ENCODE data around the gene CHST7.
"Not testable (repeated sequence)": the region's sequence is repeated elsewhere in the genome, so short reads cannot be mapped to it uniquely, and the experiment has no call there.

The CHST7 gene, protein sequence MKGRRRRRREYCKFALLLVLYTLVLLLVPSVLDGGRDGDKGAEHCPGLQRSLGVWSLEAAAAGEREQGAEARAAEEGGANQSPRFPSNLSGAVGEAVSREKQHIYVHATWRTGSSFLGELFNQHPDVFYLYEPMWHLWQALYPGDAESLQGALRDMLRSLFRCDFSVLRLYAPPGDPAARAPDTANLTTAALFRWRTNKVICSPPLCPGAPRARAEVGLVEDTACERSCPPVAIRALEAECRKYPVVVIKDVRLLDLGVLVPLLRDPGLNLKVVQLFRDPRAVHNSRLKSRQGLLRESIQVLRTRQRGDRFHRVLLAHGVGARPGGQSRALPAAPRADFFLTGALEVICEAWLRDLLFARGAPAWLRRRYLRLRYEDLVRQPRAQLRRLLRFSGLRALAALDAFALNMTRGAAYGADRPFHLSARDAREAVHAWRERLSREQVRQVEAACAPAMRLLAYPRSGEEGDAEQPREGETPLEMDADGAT

DNA sequence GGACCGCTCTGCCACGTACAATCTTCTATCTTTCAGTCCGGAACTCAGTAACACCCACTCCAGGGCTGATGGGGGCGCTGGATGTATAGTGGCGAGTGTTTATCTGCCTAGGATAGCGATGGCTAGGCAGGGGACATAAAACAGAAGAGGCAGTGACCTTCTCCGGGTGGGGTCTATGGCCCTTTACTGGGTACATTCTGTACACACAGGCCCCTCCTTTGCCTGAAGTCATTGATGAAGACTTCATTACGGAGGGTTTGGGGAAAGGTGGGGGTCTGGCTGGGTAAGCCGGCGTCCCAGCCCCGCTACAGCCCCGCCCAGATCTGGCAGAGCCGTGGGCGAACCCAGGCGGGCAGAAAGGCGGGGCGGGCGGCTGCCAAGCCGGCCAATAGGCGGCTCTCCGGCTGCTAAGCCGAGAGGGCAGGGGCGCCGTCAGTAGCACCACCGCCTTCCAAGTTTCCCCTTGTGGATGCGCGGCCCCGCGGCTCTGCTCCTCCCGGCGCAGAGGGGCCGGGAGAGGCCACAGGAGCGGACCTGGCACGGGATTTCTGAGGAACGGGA, at the start of gene CHST7:
TSS of gene CHST7 (plus strand) at position 435 of the 561 bp plus-strand sequence. CDS start 167 bp downstream, outside the sequence.
- DNase-seq (ENCODE audit: low read depth in 2 of 2), result peak; percentile 45 to 51

DNA sequence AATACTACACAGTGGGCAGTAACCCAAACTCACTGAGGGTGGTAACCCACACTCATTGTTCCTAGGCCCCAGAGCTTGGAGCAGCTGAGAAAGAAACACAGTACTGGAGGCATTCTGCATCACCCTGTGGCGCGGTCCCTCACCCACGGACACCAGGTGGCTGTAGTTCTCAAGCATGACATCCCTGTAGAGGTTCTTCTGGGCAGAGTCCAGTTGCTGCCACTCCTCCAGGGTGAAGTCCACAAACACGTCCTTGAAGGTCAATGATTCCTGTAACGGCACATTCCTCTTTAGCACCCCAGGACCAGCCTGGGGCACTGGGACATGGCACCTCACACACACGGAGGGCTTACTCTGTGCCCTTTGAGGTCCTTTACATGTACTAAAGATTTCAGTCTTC, 44.9 kb upstream of the CHST7 start:
- not testable (repeated sequence) for DNase-seq (ENCODE audit: low read depth in 2 of 2)

DNA sequence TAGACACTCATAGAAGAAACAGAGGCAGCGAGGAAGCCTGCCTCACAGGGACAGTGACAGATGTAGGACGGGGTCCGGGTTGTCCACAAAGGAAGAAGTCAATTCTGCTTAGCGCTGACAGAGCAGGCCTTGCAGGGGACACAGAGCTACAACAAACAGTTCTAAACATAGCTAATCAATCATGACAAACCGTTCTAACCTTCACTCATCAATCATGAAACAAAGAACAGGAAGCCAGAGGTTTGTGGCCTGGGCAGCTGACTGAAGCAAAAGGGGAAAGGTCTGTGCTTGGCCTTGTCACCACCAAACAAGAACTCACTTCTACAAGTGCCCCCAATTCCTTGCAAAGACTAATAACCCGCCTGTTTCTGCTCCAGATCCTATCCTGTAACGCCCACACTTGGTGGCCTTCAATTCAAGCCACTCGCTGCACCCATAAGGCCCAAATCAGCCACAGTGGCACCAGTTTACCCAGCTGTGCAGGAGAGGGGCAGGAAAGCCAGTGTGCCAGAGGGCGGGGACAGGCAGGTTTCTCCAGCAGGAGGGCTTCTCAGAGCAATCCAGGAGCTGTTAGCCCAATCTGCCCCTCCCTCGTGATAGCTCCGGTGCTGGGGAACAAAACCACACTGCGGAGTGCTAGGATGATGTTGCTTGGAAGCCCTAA, 43.7 kb upstream of the CHST7 start:
- DNase-seq (ENCODE audit: low read depth in 2 of 2), result not testable (repeated sequence)

DNA sequence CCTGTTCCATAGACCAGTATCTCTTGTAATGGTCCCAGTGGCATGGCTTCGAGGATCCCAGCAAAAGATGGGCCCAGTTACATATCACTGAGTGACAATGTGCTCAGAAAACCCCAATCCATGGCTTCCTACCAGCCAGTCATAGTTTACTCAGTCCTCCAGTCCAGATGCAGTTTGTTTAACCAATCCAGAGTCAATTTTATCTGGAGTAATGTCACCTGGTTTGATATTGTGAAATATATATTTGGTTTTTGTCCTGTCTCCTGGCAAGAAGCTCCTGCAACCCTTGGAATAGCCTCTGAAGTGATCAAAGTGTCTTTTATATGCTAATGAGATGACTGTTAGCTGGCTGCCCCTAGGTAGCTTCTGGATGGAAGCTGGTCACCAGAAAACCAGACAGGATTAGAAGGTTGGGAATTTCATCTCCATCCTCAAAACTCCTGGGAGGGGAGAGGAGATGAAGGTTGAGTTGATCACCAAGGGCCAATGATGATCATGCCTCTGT, 43.1 kb upstream of the CHST7 start:
- not testable (repeated sequence) for DNase-seq (ENCODE audit: low read depth in 2 of 2)

DNA sequence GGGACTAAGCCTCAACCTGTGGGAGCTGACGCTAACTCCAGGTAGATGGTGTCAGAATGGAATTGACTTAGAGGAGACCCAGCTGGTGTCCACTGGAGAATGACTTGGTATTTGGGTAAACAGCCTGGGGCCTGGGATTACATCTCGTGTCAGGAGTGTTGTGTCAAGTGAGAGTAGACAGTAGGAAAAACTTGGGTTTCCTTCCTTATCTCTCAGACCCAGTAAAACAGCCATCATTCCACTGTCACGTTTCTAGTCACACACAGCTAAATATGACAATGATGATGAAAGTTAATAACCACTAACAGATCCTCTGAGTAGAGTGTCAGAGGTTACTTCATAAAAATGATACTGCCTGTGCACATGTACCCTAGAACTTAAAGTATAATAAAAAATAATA, 42.1 kb upstream of the CHST7 start:
- DNase-seq (ENCODE audit: low read depth in 2 of 2), result no peak

DNA sequence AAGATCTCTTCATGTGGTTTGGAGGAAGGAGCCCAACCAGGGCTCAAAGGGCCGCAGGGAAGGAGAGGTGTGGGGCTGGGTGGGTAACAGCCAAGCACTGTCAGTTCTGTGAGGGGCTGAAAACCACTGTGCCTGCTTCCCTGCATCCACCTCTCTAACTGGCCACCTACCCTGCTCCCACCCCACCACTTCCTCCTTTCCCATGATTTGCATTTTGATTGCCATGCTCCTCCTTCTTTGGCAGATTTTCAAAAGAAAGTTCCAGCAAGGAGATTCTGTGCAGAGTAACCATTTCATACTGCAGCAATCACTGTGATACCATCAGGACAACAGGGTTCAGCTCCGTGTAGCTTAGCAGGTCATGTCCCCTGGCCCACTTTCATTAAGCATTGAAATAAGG, 30.1 kb upstream of the CHST7 start:
- no peak for DNase-seq (ENCODE audit: low read depth in 2 of 2)

DNA sequence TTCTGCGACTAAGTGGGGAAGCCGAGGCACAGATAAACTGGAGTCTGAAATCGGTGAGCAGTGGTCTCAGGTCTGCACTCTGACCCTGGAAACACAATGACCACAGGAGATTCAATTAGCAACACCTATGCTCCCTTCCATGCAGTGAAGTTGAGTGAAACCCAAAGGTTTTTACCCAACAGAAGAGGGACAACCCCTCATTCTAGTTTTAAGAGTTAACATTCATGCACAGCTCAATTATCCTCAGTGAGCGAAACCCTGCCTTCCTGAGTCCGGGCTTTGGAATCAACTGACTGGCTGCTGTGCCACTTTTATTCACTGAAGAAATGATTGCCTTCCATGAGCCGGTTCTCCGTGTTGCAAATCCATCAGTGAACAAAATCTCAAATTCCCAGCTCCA, 29.0 kb upstream of the CHST7 start:
- DNase-seq (ENCODE audit: low read depth in 2 of 2), result not testable (repeated sequence)

DNA sequence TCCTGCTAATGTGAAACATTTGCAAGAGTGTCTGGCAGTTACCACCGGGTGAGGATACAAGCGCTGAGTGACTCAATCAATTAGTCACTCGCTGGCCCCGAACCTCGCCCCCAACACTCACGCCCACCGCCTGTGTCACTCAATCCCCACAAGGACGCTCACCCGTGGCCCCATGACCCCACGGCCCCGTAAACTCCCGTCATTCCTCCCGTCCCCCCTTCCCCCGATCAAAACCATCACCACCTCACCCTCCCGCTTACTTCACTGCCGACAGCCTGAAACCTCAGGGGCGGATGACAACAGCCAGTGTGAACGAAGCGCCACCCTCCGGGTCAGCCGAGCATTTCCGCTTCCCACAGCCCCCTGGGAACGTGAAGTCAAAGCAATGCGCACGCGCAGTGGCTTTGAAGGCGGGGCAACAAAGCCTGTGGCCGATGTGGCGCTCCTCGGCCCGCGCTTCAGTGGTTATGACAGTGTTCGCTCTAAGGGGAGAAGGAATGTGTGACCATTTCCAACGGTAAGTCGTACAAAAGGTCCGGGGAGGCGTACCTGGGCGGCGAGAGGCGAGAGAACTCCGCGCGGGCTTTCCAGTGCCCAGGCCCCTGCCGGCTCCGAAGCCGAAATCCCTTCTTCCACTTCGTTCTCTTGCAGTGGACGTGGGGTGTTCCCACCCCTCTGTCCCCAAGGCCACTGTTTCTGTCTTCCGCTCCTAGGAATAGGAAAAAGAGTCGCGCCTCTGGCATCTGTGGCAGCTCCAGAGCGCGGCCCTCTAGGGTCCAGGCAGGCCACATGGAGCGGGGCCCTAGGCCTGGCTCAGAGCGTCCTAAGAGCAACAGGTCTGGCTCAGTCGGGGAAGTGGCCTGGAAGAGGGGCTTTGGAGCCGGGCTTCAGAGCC, 28.2 kb upstream of the CHST7 start, which contains the start of gene ZNF674:
TSS of gene ZNF674 (minus strand) at position 311 of the 895 bp plus-strand sequence. CDS start 3,334 bp downstream, outside the sequence.
- DNase-seq (ENCODE audit: low read depth in 2 of 2), result peak; percentile 86 to 88

DNA sequence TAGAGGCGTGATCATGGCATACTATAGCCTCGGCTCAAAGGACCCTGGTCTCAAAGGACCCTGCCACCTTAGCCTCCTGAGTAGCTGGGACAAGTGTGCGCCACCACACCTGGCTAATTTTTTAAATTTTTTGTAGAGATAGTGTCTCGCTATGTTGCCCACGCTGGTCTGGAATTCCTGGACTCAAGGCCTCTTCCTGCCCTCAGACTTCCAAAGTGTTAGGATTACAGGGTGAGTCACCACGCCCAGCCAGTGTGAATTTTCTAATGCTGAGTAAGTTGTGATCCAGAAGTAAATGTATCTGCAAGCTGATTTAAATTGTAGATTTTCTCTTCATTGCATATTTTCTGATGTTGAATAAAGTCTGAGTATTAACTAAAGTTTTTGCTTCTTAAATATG, 25.7 kb upstream of the CHST7 start:
- DNase-seq (ENCODE audit: low read depth in 2 of 2), result no peak

DNA sequence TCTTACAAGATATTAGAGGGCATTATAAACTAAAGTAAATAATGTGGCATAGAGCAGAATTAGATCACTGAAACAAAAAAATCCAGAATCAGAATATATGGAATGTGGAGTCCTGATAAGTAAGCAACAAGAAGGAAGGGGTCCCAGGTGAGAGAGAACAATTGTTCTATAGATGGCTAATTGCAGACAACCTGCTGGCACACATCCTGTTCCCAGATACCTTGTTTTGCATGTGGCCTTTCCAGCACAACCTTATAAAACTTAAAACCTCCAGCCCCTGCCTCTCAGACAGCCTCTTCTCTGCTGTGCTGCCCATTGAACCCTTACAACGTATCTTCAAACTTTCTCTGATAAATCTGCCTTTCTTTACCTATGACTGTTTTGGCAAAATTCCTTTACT, 23.7 kb upstream of the CHST7 start:
- no peak for DNase-seq (ENCODE audit: low read depth in 2 of 2)

DNA sequence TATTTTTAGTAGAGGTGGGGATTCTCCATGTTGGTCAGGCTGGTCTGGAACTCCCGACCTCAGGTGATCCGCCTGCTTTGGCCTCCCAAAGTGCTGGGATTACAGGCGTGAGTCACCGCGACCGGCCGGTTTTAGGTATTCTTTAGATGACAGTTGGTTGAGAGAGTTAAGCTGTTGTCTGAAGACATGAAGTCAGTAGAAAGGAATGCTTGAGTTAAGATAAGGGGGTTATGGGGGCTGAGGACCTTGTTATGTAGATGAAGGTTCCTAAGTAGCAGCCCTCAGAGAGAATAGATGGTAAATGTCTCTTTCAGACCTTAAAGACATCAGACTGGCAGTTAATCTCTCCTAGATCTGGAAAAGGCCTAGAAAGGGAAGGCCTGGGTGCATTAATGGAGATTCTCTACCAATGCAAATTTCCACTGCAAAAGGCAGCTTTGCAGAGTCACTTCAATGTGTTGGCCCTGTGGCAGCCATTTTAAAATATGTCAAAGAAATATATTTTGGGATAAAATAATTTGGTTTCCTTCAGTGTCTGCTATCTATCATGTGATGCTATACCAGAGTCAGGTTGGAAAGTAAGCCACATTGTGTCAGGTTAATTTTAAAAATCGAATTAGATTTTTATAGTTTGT, 22.0 kb upstream of the CHST7 start:
- no peak for DNase-seq (ENCODE audit: low read depth in 2 of 2)

DNA sequence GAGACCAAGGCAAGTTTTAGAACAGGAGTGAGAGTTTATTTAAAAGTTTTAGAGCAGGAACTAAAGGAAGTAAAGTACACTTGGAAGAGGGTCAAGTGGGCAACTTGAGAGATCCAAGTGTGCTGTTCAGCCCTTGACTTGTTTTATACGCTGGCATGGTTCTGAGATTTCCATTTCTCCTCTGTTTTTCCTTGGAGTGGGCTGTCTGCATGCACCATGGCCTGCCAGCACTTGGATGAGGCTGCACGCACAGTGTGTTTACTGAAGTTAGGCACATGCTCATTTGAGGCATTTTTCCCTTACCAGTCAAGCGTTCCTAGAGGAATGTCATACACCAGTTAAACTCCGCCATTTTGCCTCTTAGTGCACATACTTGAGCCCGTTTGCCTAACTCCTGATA, 19.6 kb upstream of the CHST7 start:
- no peak for DNase-seq (ENCODE audit: low read depth in 2 of 2)

DNA sequence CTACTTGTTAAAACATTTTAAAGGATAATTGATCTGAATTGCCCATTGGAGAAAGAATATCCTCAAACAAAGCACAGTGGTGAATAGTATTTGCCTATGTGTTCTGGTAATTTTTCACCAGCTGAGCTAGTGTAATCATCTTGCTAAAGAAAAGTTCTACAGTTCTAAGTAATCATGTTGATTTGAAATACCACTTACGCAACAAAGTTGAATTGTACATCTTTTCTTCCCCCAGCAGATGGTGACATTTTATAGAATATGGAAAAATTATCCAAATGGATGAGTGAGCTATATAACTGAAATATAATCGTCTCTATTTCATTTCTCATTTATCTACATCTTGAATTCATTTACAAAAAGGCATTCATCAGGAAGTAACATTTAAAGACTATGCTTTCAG, 18.6 kb upstream of the CHST7 start:
- no peak for DNase-seq (ENCODE audit: low read depth in 2 of 2)

DNA sequence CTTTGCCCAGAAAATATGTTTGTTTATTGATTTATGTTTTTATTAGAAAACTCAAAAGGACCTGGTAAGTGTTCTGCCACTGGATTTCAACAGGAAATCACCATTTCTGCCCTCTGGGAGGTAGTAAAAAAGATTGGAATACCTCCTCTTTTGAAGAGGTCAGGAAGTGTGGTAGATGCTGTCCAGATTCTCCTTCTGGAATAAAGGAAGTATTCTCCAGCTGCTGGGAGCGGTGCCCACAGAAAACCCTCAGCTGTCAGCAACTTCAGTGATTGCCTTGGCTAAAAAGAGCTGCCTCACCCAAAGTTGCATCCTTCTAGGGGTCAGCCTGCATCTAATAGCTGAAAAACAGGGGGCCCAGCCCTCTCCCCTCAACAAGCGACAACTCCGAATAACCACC, 14.5 kb upstream of the CHST7 start:
- DNase-seq (ENCODE audit: low read depth in 2 of 2), result no peak

DNA sequence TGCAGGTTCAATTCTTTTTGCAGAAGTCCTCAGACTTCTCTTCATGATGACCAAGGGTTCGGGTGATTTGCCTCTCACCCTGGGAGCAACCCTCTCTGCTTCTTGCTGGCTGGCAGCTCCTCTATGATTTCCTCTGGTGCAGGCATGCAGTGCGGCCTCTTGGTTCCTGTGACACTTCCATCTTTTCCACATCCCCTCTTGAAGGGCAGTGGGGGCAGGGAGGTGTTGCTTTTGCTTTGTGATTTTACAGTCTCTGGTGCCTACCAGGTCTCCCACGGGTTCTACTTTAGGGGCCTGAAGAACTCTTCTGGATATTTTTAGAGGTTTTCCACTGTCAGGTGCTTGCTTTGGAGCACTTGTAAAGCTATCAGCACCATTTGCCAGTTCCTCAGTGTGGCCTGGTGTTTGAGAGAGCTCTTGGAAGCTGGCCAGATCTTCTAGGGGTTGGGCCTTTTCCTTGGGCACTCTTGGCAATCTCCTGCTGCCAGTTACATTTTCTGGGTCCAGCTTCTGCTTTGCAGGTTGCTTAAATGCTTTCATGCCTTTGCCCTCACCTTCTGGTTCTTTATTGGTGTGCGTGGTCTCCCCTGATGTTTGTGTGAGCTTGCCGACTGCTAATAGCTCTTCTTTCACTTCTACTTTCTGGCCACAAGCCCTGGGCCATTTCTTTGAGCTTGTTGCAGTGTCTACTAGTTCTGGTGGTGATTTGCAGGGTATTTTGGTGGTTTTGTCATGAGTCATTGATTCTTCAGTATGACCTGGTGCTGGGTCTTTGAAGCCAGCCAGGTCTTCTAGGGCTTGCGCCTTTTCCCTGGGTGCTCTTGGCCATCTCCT, 11.5 kb upstream of the CHST7 start:
- no peak for DNase-seq (ENCODE audit: low read depth in 2 of 2)

DNA sequence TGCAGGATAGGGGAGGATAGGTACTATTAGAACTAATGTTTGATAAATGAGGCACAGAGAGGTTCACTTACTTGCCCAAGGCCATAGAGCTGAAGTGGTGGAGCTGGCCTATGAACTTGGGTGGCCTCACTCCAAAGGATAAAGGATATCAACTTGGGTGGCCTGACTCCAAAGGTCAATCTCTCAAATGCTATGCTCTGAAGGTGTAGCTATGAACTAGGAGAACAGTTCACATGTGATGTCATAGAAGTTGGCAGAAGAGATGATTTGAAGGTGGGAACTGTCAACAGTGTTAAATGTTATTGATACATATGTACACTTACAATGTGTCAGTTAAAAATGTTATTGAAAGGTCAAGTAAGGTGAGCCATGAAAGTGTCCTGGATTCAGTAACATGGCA, 6.2 kb upstream of the CHST7 start:
- DNase-seq (ENCODE audit: low read depth in 2 of 2), result no peak

DNA sequence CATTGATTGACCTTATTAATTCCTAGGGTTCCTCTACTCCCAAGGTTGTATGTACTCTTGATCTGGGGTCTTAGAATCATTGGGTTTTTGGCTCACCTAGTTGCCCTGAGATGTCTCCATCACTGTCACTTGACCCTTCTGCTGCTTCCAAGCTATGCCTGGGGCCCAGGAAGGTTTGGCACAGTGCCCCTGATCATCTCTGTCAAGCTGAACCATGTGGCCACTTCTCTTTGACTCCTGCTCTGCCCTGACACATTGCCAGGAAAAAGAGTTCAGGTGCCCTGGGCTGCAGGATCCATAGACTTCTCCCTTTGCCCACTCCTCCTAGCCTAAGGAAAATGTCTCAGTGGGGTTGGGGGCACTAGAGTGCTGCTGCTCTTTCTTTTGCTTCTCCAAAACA, 3.9 kb upstream of the CHST7 start:
- no peak for DNase-seq (ENCODE audit: low read depth in 2 of 2)

DNA sequence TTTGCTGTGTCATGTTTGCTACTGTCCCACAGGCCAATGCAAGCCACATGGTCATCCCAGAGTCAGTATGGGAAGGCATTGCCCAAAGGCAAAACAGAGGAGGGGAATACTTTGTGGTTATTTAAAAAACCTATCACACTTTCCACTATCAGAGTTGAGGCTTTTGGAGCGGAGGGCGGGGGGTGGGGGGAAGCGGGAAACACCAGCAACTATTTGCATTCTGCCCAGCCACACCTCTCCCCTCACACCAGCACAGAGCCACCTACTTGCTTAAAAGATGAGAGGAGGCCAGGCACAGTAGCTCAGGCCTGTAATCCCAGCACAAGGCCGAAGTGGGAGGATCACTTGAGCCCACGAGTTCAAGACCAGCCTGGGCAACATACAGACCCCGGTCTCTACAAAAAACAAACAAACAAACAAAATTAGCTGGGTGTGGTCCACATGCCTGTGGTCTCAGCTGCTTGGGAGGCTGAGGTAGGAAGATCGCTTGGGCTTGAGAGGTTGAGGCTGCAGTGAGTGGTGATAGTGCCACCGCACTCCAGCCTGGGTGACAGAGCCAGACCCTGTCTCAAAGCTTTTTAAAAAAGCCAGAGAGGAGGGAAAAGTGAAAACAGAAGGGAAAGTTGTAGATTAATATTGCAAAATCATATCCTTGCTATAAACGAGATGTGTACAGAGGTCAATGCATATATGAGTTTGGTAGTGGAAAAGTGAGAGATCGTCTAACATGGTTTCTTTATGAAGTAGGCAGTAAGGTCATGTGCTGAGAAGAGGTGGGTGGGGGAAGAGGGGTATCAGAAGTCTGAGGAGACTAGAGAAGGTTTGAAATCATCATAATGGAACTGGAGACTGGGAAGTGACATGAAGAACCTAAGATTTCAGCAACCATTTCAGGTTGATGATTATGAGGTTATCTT, 1.9 kb upstream of the CHST7 start:
- no peak for DNase-seq (ENCODE audit: low read depth in 2 of 2)

DNA sequence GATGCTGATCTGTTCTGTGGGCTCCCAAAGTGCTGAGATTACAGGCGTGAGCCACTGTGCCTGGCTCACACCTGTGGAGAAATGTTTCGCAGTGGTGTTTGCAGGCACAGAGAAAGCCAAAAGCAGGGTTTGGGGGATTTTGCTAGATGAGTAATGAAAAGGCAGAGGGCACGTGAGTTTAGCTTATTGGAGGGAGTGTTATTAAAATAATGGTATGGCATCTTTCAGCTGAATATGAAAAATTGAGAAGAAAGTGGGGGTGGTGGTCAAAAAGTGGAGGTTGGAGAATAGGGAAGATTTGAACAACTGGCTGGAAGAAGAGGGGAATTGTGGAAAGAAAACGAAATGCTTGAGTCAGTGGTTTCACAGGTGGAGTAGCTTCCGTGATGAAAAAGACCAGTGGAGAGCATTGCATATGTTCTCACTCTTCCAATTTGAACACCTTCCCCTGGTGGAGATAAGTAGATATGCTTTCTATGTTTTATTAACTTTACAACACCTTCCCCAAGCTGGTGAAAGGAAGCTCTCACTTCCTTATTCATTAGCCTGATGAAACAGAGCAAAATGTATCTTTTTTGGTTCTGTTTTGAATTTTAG, 1.1 kb upstream of the CHST7 start:
- no peak for DNase-seq (ENCODE audit: low read depth in 2 of 2)

All from stimulated activated CD4-positive, alpha-beta T cell treated with anti-CD3 and anti-CD28 coated beads, Interleukin-1b, Interleukin-23, amount 100 ng/mL, for 4 hours (primary cell).